Adipose tissue (tissue), 3 donors: Measurements from ENCODE around the gene UNC5C. TPM values are rescaled to one million over a fixed set of nuclear protein-coding genes. Genes with fewer than 3 reads are reported as not detected.

ENCODE experiments used
- H3K27ac ChIP-seq: one replicate; pipeline ENCODE4 v1.5.1; 2013; ENCODE audit warnings: low read depth, low read length
- WGBS, 3 donors: extraction: QIAGEN DNeasy Blood & Tissue Kit; methylation state at CpG; one replicate each; pipeline ENCODE4 v1.1.7; 2013; 5-methylcytosine and 5-hydroxymethylcytosine counted together
- polyA plus RNA-seq, 3 donors: library from polyadenylated mRNA; stranded (reverse); fragments of 200-250 nt; gene quantifications; one replicate each; pipeline ENCODE4 v1.2.3, GENCODE V29; 2013
- donor health status: healthy with polysubstance abuse.
- donor health status: Bipolar disorder and iron deficiency.
- donor health status: healthy.

Gene UNC5C
- polyA plus RNA-seq, 3 donors, result 0.15 to 2.6 (median 0.67) TPM

- 72 to 79% (median 76%) methylated on average over 7 of the region's 7 CpGs for WGBS, 3 donors
- H3K27ac ChIP-seq, result no peak overlapping the region
Measured at GRCh38 chr4:95268819-95269565, 279.8 kb downstream of the UNC5C start.

- H3K27ac ChIP-seq, result no peak overlapping the region
Measured at GRCh38 chr4:95267081-95267480, 281.7 kb downstream of the UNC5C start.

- 74 to 80% (median 79%) methylated on average over 5 of the region's 5 CpGs for WGBS, 3 donors
- no peak overlapping the region for H3K27ac ChIP-seq
Measured at GRCh38 chr4:95265814-95266740, 282.7 kb downstream of the UNC5C start.

GRCh38 chr4:95264843-95265242, 283.9 kb downstream of the UNC5C start:
- 88 to 91% (median 90%) methylated on average over 2 of the region's 2 CpGs for WGBS, 3 donors
- no peak overlapping the region for H3K27ac ChIP-seq

- no peak overlapping the region for H3K27ac ChIP-seq
- 63 to 76% (median 66%) methylated on average over 1 of the region's 1 CpG for WGBS, 3 donors
Measured at GRCh38 chr4:95263960-95264359, 284.8 kb downstream of the UNC5C start.

GRCh38 chr4:95263391-95263790, 285.4 kb downstream of the UNC5C start:
- H3K27ac ChIP-seq, result no peak overlapping the region

GRCh38 chr4:95256108-95256835, 292.5 kb downstream of the UNC5C start:
- H3K27ac ChIP-seq, result no peak overlapping the region
- WGBS, 3 donors, result 77 to 83% (median 78%) methylated on average over 6 of the region's 6 CpGs

GRCh38 chr4:95255396-95256107, 293.2 kb downstream of the UNC5C start:
- 79 to 83% (median 82%) methylated on average over 8 of the region's 8 CpGs for WGBS, 3 donors
- no peak overlapping the region for H3K27ac ChIP-seq

GRCh38 chr4:95251568-95251967, 297.2 kb downstream of the UNC5C start:
- no peak overlapping the region for H3K27ac ChIP-seq
- WGBS, 3 donors, result 46 to 77% (median 65%) methylated on average over 2 of the region's 2 CpGs

GRCh38 chr4:95250544-95251137, 298.1 kb downstream of the UNC5C start:
- 50 to 85% (median 84%) methylated on average over 7 of the region's 7 CpGs for WGBS, 3 donors
- no peak overlapping the region for H3K27ac ChIP-seq

GRCh38 chr4:95249426-95250021, 299.2 kb downstream of the UNC5C start:
- WGBS, 3 donors, result 73 to 88% (median 81%) methylated on average over 3 of the region's 3 CpGs

GRCh38 chr4:95248720-95249425, 299.9 kb downstream of the UNC5C start:
- WGBS, 3 donors, result 76 to 90% (median 76%) methylated on average over 1 of the region's 1 CpG
- no peak overlapping the region for H3K27ac ChIP-seq

More at GRCh38 chr4:95249426-95250021, 299.2 kb downstream of the UNC5C start:
- H3K27ac ChIP-seq, result no peak overlapping the region

- WGBS, 3 donors, result 86 to 88% (median 87%) methylated on average over 1 of the region's 1 CpG
- H3K27ac ChIP-seq, result no peak overlapping the region
Measured at GRCh38 chr4:95243892-95244291, 304.9 kb downstream of the UNC5C start.

- no peak overlapping the region for H3K27ac ChIP-seq
Measured at GRCh38 chr4:95238554-95238953, 310.2 kb downstream of the UNC5C start.

- H3K27ac ChIP-seq, result no peak overlapping the region
- WGBS, 3 donors, result 64 to 73% (median 65%) methylated on average over 7 of the region's 7 CpGs
Measured at GRCh38 chr4:95232358-95233156, 316.2 kb downstream of the UNC5C start.

- H3K27ac ChIP-seq, result no peak overlapping the region
Measured at GRCh38 chr4:95231681-95232080, 317.1 kb downstream of the UNC5C start.
